ENCODE results near the gene TEX2.

Gene TEX2

DNA sequence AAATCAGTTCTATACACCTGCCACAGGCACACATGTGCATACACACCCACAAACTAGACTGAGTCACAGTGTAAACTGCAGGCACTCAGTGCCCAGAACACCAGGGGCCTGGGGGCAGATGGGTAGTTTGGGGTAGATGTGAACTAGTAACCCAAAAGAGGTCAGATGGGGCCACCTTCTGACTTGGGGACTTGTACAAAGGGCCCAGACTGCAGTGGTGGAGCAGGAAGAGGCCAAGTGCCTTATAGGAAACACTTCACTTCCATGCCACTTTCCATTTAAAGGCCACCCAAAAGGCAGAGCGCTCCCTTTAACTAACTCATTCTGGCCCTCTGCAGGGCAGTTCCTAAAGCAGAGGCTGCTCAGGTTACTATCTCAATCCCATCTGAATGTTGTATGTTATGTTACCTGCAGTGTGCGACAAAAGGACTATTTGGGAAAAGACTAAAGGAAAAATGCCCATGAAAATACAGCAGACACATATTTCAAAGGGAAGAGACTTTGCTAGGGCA lies 105.3 kb downstream of the TEX2 start:
- TF ChIP-seq, protein P1, sequence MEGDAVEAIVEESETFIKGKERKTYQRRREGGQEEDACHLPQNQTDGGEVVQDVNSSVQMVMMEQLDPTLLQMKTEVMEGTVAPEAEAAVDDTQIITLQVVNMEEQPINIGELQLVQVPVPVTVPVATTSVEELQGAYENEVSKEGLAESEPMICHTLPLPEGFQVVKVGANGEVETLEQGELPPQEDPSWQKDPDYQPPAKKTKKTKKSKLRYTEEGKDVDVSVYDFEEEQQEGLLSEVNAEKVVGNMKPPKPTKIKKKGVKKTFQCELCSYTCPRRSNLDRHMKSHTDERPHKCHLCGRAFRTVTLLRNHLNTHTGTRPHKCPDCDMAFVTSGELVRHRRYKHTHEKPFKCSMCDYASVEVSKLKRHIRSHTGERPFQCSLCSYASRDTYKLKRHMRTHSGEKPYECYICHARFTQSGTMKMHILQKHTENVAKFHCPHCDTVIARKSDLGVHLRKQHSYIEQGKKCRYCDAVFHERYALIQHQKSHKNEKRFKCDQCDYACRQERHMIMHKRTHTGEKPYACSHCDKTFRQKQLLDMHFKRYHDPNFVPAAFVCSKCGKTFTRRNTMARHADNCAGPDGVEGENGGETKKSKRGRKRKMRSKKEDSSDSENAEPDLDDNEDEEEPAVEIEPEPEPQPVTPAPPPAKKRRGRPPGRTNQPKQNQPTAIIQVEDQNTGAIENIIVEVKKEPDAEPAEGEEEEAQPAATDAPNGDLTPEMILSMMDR (IDR thresholded peaks at IDR 0.05; ENCODE audit: insufficient read depth, low read length, missing control alignments) = no peak
- CTCF ChIA-PET = interaction anchor here (2.4 kb wide), 1 partner anchor 24 kb away, joined by 11 read pairs; no protein-coding TSS in a partner anchor
- no peak for DNase-seq (ENCODE audit: low read depth, low spot score)
- POLR2A ChIA-PET = interaction anchor here (1.0 kb wide), 1 partner anchor 12 kb away, joined by 5 read pairs; no protein-coding TSS in a partner anchor
- no peak overlapping the region for H3K4me3 ChIP-seq (ENCODE audit: low read depth, low read length)

DNA sequence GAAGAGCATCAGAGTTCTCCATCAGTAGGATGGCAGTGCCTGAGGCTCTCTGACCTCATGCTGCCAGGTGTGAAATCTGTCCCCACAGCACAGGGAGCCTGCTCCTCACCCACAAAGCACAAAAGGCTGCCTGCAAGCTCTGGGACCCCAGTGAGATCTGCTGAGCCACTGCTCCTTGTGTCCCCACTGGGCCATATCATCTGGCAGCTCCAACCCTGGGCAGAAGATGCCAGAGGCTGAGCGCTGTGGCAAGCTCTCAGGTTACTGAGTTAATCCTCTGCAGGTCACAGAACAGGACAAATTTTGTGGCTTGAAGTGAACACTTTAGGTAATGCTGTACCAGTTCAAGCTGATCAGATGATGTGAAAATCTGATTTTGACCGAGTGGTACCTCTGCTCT lies 106.4 kb downstream of the TEX2 start:
- TF ChIP-seq, protein P1 (IDR thresholded peaks at IDR 0.05; ENCODE audit: insufficient read depth, low read length, missing control alignments) = no peak
- H3K4me3 ChIP-seq (ENCODE audit: low read depth, low read length) = no peak overlapping the region
- POLR2A ChIA-PET = no interaction called here
- CTCF ChIA-PET = no interaction called here
- no peak for DNase-seq (ENCODE audit: low read depth, low spot score)

DNA sequence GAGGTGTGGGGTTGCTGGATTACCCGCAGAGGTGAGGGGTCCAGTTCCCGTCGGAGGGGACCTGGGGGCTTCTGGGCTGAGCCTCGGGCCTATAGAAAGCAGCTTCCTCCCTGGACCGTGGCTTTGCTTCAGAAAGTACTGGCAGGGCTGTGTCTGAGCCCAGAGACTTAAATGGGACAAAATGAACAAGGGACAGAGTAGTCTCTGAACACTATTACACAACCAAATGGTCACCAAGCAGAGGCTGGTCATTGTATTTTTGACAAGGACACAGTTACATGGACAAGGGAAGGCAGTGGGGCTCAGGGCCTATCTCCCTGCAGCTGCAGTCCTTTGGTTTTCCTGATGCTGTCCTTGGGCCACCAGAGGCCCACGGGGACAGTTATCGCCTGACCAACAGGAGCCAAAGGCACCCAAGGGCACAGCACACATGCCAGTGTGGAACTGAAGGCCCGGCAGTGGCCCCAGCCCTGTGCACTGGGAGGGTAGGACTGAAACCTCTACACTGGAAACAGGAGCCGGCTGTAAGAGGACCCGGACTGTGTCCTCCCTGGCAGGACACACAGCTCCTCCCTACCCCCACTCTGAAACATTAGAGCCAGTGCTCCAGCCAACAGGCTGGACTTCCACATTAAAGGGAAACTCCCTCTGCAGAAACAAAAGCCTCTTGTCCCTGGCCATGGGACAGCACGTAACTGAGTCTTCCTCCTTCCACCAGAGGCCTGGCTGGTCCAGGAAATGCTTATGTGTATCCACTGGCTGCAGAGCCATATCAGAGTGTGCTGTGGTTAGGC lies 107.1 kb downstream of the TEX2 start:
- ChIA-PET CTCF (interaction anchor here (2.1 kb wide), 1 partner anchor 253 kb away, joined by 5 read pairs; no protein-coding TSS in a partner anchor), POLR2A (interaction anchor here (2.2 kb wide), 1 partner anchor 10 kb away, joined by 8 read pairs; no protein-coding TSS in a partner anchor)
- no peak overlapping the region for H3K4me3 ChIP-seq (ENCODE audit: low read depth, low read length)
- no peak for DNase-seq (ENCODE audit: low read depth, low spot score)
- TF ChIP-seq, protein P1 (IDR thresholded peaks at IDR 0.05; ENCODE audit: insufficient read depth, low read length, missing control alignments) = no peak

DNA sequence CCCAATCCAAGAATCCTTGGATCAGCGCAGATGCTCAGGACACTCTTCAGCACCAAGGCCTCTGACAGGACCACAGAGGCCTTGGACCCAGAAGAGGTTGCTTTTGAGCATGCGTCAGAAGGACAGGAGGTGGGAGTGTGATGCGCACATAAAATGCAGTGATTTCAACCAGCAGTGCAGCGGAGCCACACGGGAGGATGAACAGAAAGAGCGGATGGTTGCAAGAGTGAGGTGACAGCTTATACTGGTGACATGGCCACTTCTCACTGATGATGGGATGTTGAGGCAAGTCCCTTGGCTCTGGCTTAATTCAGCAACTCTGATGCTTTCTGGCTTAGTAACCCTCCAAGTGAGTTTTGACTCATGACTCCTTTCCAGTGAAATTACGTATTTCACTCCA lies 107.9 kb downstream of the TEX2 start:
- TF ChIP-seq, protein P1 (IDR thresholded peaks at IDR 0.05; ENCODE audit: insufficient read depth, low read length, missing control alignments) = no peak
- CTCF ChIA-PET = interaction anchor here (0.7 to 2.2 kb wide), 7 partner anchors 8 to 252 kb away, joined by 3 to 10 read pairs (median 5); no protein-coding TSS in a partner anchor
- no peak overlapping the region for H3K4me3 ChIP-seq (ENCODE audit: low read depth, low read length)
- no peak for DNase-seq (ENCODE audit: low read depth, low spot score)
- POLR2A ChIA-PET = interaction anchor here (2.2 kb wide), 1 partner anchor 9 kb away, joined by 8 read pairs; no protein-coding TSS in a partner anchor

DNA sequence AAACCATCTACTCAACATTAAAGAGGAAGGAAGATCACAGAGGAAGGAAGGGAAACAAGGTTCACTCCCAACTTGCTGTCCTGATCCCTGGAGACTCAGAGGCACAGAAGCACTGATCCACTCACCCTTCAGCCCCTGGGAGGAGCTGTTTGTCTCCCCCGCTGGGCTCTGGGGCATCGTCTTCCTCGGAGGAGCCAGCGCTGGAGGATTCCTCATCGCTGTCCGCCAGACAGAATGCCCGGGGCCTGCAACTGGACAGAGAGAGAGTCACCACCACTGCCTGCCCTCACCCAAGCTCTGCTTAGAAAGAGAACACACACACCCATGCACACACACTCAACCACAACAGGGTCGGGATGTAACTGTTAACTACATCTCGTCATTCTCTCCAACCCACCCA lies 108.3 kb downstream of the TEX2 start:
- TF ChIP-seq, protein P1 (IDR thresholded peaks at IDR 0.05; ENCODE audit: insufficient read depth, low read length, missing control alignments) = no peak
- no peak for DNase-seq (ENCODE audit: low read depth, low spot score)
- ChIA-PET POLR2A (interaction anchor here (2.2 kb wide), 1 partner anchor 9 kb away, joined by 8 read pairs; no protein-coding TSS in a partner anchor), CTCF (interaction anchor here (0.5 to 2.2 kb wide), 9 partner anchors 8 to 252 kb away, joined by 3 to 10 read pairs (median 5); no protein-coding TSS in a partner anchor)
- no peak overlapping the region for H3K4me3 ChIP-seq (ENCODE audit: low read depth, low read length)

DNA sequence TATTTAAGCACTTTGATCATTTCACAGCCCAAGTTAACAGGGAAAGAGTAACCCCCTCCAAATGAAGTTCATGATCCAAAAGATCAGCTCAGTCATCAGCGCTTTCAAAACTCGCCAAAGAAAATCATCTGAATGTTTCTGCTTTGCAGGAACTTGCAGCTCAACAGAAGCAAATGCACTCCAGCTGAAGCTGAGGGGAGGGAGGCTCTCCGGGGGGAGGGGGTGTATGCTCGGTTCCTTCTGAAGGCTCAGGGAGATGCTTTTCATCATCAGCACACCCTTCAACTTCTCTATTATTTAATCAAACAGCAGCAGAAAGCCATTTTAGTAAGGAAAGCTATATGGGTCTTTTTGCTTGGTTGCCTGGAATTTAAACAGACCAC lies 108.8 kb downstream of the TEX2 start:
- POLR2A ChIA-PET = interaction anchor here (2.2 kb wide), 1 partner anchor 9 kb away, joined by 8 read pairs; no protein-coding TSS in a partner anchor
- CTCF ChIA-PET = interaction anchor here (0.5 to 2.2 kb wide), 9 partner anchors 9 to 251 kb away, joined by 3 to 10 read pairs (median 5); no protein-coding TSS in a partner anchor

More for the DNA sequence above, 108.8 kb downstream of the TEX2 start:
- TF ChIP-seq, protein P1 (IDR thresholded peaks at IDR 0.05; ENCODE audit: insufficient read depth, low read length, missing control alignments) = no peak
- DNase-seq (ENCODE audit: low read depth, low spot score) = no peak
- H3K4me3 ChIP-seq (ENCODE audit: low read depth, low read length) = no peak overlapping the region
